GM19193 (cell line): ENCODE data around the gene PNMA3.
"Not testable (repeated sequence)": the region's sequence is repeated elsewhere in the genome, so short reads cannot be mapped to it uniquely, and the experiment has no call there.

ENCODE experiments used
- POLR2A ChIP-seq: IDR thresholded peaks from 4 replicates; pipeline ENCODE4 v1.6.1; 2011; ENCODE audit not compliant: insufficient read depth, insufficient read length; ENCODE audit errors: extremely low read depth

PNMA3 gene

GRCh38 chrX:153055871-153056749 lies at the start of gene PNMA3:
PNMA3 (plus strand) TSS chrX:153056470; CDS start chrX:153057056, 586 bp downstream.
- no peak for TF ChIP-seq POLR2A

GRCh38 chrX:153019166-153019565 lies 37.1 kb upstream of the PNMA3 start:
- no peak for TF ChIP-seq POLR2A

- no peak for TF ChIP-seq POLR2A
Measured at GRCh38 chrX:153029162-153029561, 27.1 kb upstream of the PNMA3 start.

- no peak for TF ChIP-seq POLR2A
Measured at GRCh38 chrX:153029875-153030274, 26.4 kb upstream of the PNMA3 start.

GRCh38 chrX:153030801-153031200 lies 25.5 kb upstream of the PNMA3 start:
- no peak for TF ChIP-seq POLR2A

- peak; percentile 30 for TF ChIP-seq POLR2A
Measured at GRCh38 chrX:153032397-153033118, 23.7 kb upstream of the PNMA3 start.

GRCh38 chrX:153049093-153049492 lies 7.2 kb upstream of the PNMA3 start:
- TF ChIP-seq POLR2A: no peak

- TF ChIP-seq POLR2A: no peak
Measured at GRCh38 chrX:153052534-153052933, 3.7 kb upstream of the PNMA3 start.

GRCh38 chrX:153057281-153057680 lies 1.0 kb downstream of the PNMA3 start:
- TF ChIP-seq POLR2A: no peak

GRCh38 chrX:153059191-153060094 lies 3.2 kb downstream of the PNMA3 start:
- TF ChIP-seq POLR2A: no peak

GRCh38 chrX:153060095-153060445 lies 3.8 kb downstream of the PNMA3 start:
- no peak for TF ChIP-seq POLR2A

GRCh38 chrX:153061732-153062131 lies 5.5 kb downstream of the PNMA3 start:
- TF ChIP-seq POLR2A: no peak

- no peak for TF ChIP-seq POLR2A
Measured at GRCh38 chrX:153063315-153063714, 7.0 kb downstream of the PNMA3 start.

- no peak for TF ChIP-seq POLR2A
Measured at GRCh38 chrX:153064061-153064460, 7.8 kb downstream of the PNMA3 start.

- no peak for TF ChIP-seq POLR2A
Measured at GRCh38 chrX:153065389-153065788, 9.1 kb downstream of the PNMA3 start.

GRCh38 chrX:153071909-153072583 lies 15.8 kb downstream of the PNMA3 start, which contains the start of gene PNMA6A:
PNMA6A (plus strand) TSS chrX:153072454; CDS start chrX:153073063, 609 bp downstream.
- TF ChIP-seq POLR2A: not testable (repeated sequence)
